Thymus (tissue), 11 donors: ENCODE measurements around the gene STK39. TPM values are rescaled to one million over a fixed set of nuclear protein-coding genes. Genes with fewer than 3 reads are reported as not detected.

ENCODE experiments used
- DNase-seq, 9 donors: peaks; one replicate each; pipeline ENCODE4 v3.0.0-alpha.2; 2013; ENCODE audit warnings: low spot score in 9 of 9, low read depth in 6 of 9, missing footprints in 1 of 9
- H3K27ac ChIP-seq, 2 donors: one replicate each; pipeline ENCODE4 v1.5.1; 2013; ENCODE audit warnings: control low read depth in 1 of 2, low read depth in 1 of 2, low read length in 1 of 2, mild to moderate bottlenecking in 1 of 2, moderate library complexity in 1 of 2
- H3K27me3 ChIP-seq, 2 donors: one replicate each; pipeline ENCODE4 v1.5.1; 2013; ENCODE audit warnings: low read length in 1 of 2; ENCODE audit not compliant: control insufficient read depth in 2 of 2, insufficient read depth in 1 of 2
- H3K36me3 ChIP-seq, 2 donors: one replicate each; pipeline ENCODE4 v1.5.1; 2013; ENCODE audit warnings: low read length in 1 of 2, mild to moderate bottlenecking in 1 of 2, moderate library complexity in 1 of 2; ENCODE audit not compliant: control insufficient read depth in 2 of 2, insufficient read depth in 2 of 2
- H3K4me1 ChIP-seq, 2 donors: one replicate each; pipeline ENCODE4 v1.5.1; 2013; ENCODE audit warnings: low read length in 2 of 2; ENCODE audit not compliant: control insufficient read depth in 2 of 2, insufficient read depth in 2 of 2
- H3K4me3 ChIP-seq, 2 donors: one replicate each; pipeline ENCODE4 v1.5.1; 2013; ENCODE audit warnings: low read length in 2 of 2, control low read depth in 1 of 2, mild to moderate bottlenecking in 1 of 2
- H3K9me3 ChIP-seq, 2 donors: one replicate each; pipeline ENCODE4 v1.5.1; 2013; ENCODE audit warnings: low read length in 1 of 2, mild to moderate bottlenecking in 1 of 2; ENCODE audit not compliant: control insufficient read depth in 2 of 2, insufficient read depth in 1 of 2
- whole genome bisulfite sequencing: extraction: QIAGEN DNeasy Blood & Tissue Kit; methylation state at CpG from one replicate; pipeline ENCODE4 v1.1.7; 2013; 5-methylcytosine and 5-hydroxymethylcytosine counted together
- polyA plus RNA-seq: library from polyadenylated mRNA; stranded (reverse); fragments of 200-250 nt; gene quantifications from one replicate; pipeline ENCODE4 v1.2.3, GENCODE V29; 2013
- total RNA-seq: library from RNA; stranded (reverse); fragments of 120-200 nt; gene quantifications from one replicate; pipeline ENCODE4 v1.2.4, GENCODE V29; 2013
- donor health status: healthy.

STK39 gene
- total and polyA plus RNA-seq, 2 donors = 30.7 to 34.1 TPM

DNA sequence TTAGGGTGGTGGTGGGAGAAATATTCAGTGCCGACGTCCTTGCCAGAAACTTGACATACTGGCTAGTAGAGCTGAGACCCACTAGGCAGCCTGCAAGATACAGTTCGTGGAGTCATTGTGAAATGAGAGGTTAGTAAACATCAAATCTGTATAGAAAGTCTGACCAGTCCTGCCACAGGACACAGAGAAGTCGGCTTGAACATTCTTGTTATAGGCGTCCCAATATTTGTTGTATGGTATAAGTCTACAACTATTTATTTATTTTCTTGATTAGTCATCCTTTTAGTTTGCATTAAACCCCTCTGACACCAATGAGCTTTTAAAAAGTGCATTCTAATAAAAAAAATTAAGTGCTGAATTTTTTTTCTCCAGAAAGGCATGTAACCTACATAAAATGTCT is 265.4 kb downstream of the STK39 start:
- no peaks in the 10 kb centered on the region for H3K27me3 ChIP-seq
- no peaks in the 10 kb centered on the region for H3K9me3 ChIP-seq
- no peak for DNase-seq
- no peaks in the 10 kb centered on the region for H3K4me1 ChIP-seq
- peaks cover 0 to 4% of the 10 kb centered on the region in 2 donors for H3K36me3 ChIP-seq
- H3K27ac ChIP-seq = no peak overlapping the region
- H3K4me3 ChIP-seq = no peak overlapping the region
- WGBS = 97% methylated on average over 5 of the region's 5 CpGs

DNA sequence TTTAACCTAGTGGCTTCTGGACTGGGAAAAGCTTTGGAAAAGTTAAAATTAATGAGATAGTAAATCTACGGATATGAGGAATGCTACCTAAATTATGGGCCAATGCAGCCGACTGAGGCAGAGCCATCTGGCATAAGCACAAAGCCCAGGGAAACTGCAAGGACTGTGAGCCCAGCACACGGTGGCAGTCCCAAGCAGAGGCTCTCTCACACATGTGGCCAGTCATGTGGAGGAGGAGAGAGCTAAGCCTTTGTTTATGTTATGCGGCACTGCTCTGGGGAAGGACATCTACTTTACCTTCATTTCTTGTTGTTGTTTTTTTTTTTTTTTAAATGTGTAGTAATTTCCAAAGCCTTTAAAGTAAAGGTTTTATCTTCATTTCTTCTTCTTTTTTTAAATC is 267.0 kb downstream of the STK39 start:
- Histone ChIP-seq H3K4me1 (no peaks in the 10 kb centered on the region), H3K4me3 (no peak overlapping the region), H3K27me3 (no peaks in the 10 kb centered on the region), H3K36me3 (peaks cover 0 to 4% of the 10 kb centered on the region in 2 donors), H3K9me3 (no peaks in the 10 kb centered on the region), H3K27ac (no peak overlapping the region)
- WGBS = 99% methylated on average over 4 of the region's 4 CpGs
- DNase-seq = no peak

GRCh38 chr2:167972746-167973145 is 274.6 kb downstream of the STK39 start:
- no peak overlapping the region for H3K27ac ChIP-seq
- H3K9me3 ChIP-seq = peaks cover 1 to 9% of the 10 kb centered on the region in 2 donors
- DNase-seq = no peak
- H3K4me1 ChIP-seq = no peaks in the 10 kb centered on the region
- peaks cover 0 to 5% of the 10 kb centered on the region in 2 donors for H3K36me3 ChIP-seq
- H3K4me3 ChIP-seq = no peak overlapping the region
- H3K27me3 ChIP-seq = no peaks in the 10 kb centered on the region

- H3K4me1 ChIP-seq = no peaks in the 10 kb centered on the region
- no peak overlapping the region for H3K4me3 ChIP-seq
- no peak overlapping the region for H3K27ac ChIP-seq
- H3K9me3 ChIP-seq = peaks cover 1 to 9% of the 10 kb centered on the region in 2 donors
- WGBS = 100% methylated on average over 1 of the region's 1 CpG
- no peaks in the 10 kb centered on the region for H3K27me3 ChIP-seq
- no peak for DNase-seq
- peaks cover 0 to 5% of the 10 kb centered on the region in 2 donors for H3K36me3 ChIP-seq
These were observed 275.4 kb downstream of the STK39 start for GRCh38 chr2:167972020-167972419.

DNA sequence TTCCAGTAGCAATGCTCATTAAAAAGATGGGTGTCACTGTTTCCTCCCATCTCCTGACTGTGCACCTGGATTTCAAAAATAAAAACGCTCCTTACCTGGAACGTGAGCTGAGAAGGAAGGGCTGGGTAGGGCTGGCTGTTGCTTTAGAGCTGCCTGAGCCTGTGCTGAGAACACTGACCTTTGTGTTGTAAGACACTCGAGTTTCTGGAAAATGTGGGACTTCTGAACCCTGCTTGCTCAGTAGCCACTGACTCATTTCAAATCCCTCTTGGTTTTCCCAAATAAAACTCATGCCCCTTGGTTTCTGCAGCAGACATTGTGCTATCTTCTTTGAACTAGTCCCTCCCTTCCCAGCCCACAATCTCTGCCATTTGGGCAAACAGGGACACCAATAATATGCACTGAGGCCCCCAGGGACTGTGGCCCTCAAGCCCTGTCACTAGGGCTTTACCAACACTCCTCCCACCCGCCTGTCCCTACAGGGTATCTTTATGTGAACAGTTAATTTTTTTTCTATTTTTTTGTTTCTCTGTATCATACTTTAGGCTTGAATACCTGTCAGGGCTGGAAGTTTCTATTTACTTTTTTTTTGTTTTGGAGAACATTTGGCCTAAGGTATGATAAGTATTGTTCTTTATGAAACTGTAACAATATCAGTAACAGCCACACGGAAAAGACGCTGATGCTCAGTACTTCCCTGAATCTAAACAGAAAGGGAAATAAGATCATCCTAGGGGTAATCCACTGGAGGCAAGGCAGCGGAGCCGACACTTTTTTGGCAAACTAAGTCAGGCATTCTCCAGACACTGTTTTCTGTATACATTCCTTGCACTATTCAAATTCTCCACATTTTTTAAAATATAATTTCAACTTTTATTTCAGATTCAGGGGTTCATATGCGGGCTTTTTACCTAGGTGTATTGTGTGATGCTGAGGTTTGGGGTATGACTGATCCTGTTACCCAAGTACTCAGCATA is 280.2 kb downstream of the STK39 start:
- peaks cover 1 to 7% of the 10 kb centered on the region in 2 donors for H3K9me3 ChIP-seq
- peaks cover 3% of the 10 kb centered on the region in 2 donors for H3K36me3 ChIP-seq
- 93% methylated on average over 9 of the region's 9 CpGs for WGBS
- DNase-seq = no peak
- no peak overlapping the region for H3K4me3 ChIP-seq
- no peaks in the 10 kb centered on the region for H3K27me3 ChIP-seq
- no peaks in the 10 kb centered on the region for H3K4me1 ChIP-seq
- no peak overlapping the region for H3K27ac ChIP-seq

- Histone ChIP-seq H3K27ac (no peak overlapping the region), H3K27me3 (no peaks in the 10 kb centered on the region), H3K9me3 (no peaks in the 10 kb centered on the region), H3K36me3 (peaks cover 0 to 3% of the 10 kb centered on the region in 2 donors), H3K4me1 (no peaks in the 10 kb centered on the region), H3K4me3 (no peak overlapping the region)
- 96% methylated on average over 5 of the region's 5 CpGs for WGBS
- DNase-seq = no peak
These were observed 281.3 kb downstream of the STK39 start for GRCh38 chr2:167965907-167966761.

- Histone ChIP-seq H3K4me3 (no peak overlapping the region), H3K36me3 (peaks cover 0 to 3% of the 10 kb centered on the region in 2 donors), H3K27me3 (no peaks in the 10 kb centered on the region), H3K9me3 (no peaks in the 10 kb centered on the region), H3K4me1 (no peaks in the 10 kb centered on the region), H3K27ac (no peak overlapping the region)
- 98% methylated on average over 5 of the region's 5 CpGs for WGBS
- peak in 1 of 9 donors; percentile 6 for DNase-seq
These were observed 282.6 kb downstream of the STK39 start for GRCh38 chr2:167964650-167965413.

DNA sequence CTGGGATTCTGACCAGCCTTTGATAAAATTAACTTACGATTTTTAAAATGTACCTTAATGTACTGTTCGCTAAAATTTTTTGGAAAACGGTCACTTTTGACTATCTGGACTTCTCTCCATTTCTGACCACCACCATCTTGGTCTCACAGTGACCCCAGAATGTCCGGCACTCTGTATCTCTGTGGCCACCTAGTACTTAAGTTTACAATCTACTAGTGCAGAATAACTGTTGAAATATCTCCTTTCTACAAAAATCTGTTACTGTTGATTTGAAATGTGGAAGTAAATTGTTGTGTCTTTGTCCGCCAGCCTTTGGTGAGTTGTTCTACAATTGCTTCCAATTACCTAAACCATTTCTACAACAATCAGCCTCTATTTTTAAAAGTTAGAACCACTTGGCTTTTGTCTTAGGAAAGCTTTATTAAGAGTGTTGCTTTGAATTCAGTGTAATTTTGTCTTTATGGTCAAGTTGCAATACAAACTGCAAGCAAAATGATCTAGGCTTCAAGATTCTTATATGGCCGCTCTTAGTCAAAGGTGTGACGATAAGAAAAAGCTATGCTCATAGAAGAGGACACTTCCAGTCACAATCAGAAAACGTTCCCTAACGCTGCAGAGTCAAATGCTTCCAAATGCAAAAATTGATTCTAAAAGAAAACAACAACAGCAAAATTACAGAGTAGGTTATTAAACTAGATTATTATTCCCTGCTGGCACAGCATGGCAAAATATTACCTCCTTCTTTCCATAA is 283.3 kb downstream of the STK39 start:
- Histone ChIP-seq H3K27ac (no peak overlapping the region), H3K36me3 (peaks cover 0 to 3% of the 10 kb centered on the region in 2 donors), H3K27me3 (no peaks in the 10 kb centered on the region), H3K9me3 (no peaks in the 10 kb centered on the region), H3K4me1 (no peaks in the 10 kb centered on the region), H3K4me3 (no peak overlapping the region)
- WGBS = 99% methylated on average over 9 of the region's 9 CpGs
- DNase-seq = no peak
